Uterus (tissue), 2 donors: ENCODE measurements around the gene GOLGA6A.

Experiments used
- POLR2A ChIP-seq, 2 donors: fragments of 450-650 bp; IDR thresholded peaks; one replicate each; pipeline ENCODE4 v1.6.1; 2016; ENCODE audit warnings: antibody characterized with exemption in 2 of 2, mild to moderate bottlenecking in 1 of 2, moderate library complexity in 1 of 2
- TF ChIP-seq, protein P1 (sequence below), 4 experiments: fragments of 200-600 bp in 2 of 4; fragments of 450-650 bp in 2 of 4; sonication (generic) in 2 of 4; IDR thresholded peaks; one replicate each; pipeline ENCODE4 v1.5.1; 2016 to 2019; ENCODE audit warnings: antibody characterized with exemption in 4 of 4, mild to moderate bottlenecking in 2 of 4, moderate library complexity in 1 of 4

GRCh38 chr15:74108111-74108510 lies 25.8 kb upstream of the GOLGA6A start:
- TF ChIP-seq, protein P1, sequence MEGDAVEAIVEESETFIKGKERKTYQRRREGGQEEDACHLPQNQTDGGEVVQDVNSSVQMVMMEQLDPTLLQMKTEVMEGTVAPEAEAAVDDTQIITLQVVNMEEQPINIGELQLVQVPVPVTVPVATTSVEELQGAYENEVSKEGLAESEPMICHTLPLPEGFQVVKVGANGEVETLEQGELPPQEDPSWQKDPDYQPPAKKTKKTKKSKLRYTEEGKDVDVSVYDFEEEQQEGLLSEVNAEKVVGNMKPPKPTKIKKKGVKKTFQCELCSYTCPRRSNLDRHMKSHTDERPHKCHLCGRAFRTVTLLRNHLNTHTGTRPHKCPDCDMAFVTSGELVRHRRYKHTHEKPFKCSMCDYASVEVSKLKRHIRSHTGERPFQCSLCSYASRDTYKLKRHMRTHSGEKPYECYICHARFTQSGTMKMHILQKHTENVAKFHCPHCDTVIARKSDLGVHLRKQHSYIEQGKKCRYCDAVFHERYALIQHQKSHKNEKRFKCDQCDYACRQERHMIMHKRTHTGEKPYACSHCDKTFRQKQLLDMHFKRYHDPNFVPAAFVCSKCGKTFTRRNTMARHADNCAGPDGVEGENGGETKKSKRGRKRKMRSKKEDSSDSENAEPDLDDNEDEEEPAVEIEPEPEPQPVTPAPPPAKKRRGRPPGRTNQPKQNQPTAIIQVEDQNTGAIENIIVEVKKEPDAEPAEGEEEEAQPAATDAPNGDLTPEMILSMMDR (IDR thresholded peaks at IDR 0.05) = no peak
- no peak for TF ChIP-seq POLR2A (IDR thresholded peaks at IDR 0.05)
